Measurements from ENCODE around the gene MEI4.
"Not testable (repeated sequence)": the region's sequence is repeated elsewhere in the genome, so short reads cannot be mapped to it uniquely, and the experiment has no call there.

MEI4 gene

DNA sequence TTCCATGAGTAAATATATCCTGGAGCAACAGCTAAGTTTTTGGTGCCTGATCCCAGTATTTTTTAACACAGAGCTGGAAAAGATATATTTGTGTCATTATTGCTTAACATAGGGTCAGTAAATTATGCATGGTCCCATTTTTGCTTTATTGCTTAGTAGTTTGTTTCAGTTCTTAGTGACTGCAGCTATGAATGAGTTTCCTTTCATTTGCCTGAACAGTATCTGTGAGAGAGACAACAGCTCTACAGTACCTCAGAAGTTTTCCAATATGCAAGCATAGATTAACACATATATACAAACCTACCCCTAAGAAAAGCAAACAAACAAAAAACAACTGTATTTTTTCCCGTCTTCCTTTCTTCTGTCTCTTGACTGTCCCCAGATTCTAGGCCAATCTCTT lies 160.3 kb downstream of the MEI4 start:
- no peak overlapping the region for H3K4me3 ChIP-seq (ENCODE audit: low read depth, low read length)

DNA sequence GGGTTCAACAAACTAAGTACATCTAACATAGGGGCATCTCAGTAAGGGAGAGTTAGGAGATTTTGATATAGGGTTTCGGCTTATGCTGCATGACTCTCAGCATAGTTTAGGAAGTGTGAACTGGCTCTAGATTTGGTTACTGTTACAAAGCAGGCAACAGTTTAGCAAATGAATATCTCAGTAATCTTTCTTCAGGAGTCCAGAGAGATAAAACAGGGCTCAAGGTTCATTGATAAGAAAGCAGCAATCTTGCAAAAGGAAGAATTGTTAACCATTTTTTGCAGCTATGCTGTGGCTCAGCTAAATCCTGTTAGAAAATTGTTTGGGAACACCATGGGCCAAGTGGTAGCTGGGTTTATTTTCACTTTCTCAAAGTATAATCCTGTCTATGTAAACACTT lies 161.3 kb downstream of the MEI4 start:
- no peak overlapping the region for H3K4me3 ChIP-seq (ENCODE audit: low read depth, low read length)

DNA sequence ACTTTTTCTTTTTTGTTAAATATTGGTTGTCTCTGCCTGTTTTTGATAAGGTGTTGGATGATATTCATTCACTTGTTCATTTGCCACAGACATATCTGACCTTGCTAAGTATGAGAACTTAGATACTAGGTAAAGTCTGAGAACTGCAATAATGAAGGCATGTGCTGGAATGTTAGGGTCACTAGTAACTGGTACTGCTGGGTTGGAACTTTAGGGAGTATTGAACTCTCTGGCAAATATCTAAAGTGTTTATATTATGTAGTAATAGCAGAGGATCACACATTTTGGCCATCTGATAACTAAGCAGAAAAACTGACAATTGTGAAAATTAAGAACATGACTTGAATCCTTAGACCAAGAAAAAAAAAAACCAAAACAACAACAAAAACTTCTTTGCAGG lies 162.7 kb downstream of the MEI4 start:
- no peak overlapping the region for H3K4me3 ChIP-seq (ENCODE audit: low read depth, low read length)

DNA sequence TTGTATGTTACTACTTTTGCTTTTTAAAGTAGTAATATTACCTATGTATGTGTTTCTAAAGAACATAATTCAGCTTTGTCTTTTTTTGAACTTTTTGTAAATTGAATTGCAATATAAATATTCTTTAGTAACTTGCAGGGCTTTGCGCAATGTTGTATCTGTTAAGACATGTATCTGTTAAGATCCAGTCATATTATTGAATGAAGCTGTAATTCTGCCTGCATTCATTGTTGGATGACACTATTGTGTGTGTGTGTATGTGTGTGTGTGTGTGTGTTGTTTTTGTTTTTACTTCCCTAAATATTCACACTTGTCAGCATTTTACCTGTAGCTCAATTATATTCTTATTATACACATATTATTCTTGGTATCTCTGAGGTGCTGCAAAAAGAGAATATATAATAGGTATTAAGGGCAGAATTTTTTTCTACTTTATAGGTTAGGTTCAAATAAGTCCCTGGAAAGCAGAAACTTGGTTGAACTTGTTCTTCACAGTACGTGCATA lies 164.0 kb downstream of the MEI4 start:
- H3K4me3 ChIP-seq (ENCODE audit: low read depth, low read length) = no peak overlapping the region

DNA sequence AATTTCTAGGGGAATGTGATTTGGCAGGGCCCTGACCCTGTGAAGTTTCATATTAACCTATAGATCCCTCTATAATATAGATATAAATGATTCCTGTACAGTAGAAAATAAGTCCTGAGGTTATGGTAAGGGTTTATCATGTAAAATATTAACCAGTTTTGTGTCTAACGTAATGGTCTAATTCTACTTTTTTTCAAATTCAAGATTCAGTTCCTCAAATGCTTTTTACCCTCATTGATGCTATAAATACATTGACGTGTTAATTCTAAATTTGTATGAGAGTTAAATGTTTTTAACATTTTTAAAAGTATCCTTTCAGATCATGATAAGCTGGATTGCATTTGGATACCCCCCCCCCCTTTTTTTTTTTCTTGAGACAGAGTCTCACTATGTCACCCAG lies 169.4 kb downstream of the MEI4 start:
- no peak overlapping the region for H3K4me3 ChIP-seq (ENCODE audit: low read depth, low read length)

DNA sequence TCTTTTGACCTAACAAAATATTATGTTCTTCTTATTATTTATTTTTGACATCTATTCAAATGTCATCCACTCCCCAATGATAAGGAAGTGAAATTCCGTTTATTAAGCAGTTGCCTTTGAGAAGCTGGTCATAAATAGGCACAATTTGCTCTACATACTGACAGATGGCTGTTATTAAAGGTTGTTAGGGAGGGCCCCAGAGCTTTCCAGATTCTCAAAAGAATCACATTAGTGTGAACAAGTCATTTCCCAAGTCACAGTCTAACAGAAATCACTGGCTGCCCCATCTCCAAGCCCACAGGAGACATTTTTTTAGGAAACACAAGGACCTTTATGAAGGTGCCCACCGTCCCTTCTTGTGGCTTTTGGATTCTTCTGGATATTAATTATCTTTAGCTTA lies 172.4 kb downstream of the MEI4 start:
- H3K4me3 ChIP-seq (ENCODE audit: low read depth, low read length) = no peak overlapping the region

DNA sequence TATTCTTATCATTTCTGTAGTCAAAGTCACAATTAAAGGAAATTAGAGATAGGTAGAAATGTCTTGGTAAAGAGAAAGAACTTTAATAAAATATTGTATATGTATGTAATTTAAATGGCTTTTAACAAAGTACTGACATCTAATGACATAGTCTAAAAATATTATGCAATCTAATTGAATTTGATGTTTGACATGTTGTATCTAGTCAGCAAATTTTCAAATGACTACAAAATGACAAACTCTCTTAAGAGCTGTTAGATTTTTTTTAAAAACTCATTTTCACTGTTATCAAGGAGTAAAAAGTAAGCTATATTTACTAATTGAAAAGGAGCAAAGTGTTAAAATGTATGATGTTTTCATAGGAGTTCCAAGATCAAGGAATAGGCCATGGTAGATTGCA lies 176.9 kb downstream of the MEI4 start:
- H3K4me3 ChIP-seq (ENCODE audit: low read depth, low read length) = no peak overlapping the region

DNA sequence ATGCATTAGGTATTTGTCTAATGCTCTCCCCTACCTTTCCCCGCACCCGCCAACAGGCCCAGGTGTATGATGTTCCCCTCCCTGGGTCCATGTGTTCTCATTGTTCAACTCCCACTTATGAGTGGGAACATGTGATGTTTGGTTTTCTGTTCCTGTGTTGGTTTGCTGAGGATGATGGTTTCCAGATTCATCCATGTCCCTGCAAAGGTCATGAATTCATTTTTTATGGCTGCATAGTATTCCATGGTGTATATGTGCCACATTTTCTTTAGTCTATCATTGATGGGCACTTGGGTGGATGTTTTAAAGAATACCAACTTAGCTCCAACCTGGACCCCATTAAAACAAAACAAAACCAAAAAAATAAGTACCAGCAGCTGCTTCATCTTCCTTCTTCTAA lies 180.9 kb downstream of the MEI4 start:
- not testable (repeated sequence) for H3K4me3 ChIP-seq (ENCODE audit: low read depth, low read length)

DNA sequence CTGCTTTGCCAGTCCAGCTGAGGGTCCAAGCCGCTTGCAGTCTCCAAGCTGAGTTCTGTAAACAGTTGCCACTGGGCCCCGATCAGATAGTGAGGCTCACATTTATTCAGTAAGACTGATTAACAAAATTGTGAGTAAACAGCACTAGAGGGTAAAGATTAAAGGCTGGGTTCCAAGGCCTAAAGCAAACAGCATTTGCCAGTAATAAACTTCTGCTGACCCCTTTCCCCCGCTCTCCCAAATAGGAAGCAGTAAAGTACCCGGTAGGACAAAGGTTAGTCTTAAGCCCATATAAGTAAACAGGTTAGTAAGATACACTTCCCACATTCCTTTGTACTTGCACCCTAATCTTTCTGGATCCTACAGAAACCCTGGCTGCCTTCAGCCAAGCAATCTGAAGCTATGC lies 181.8 kb downstream of the MEI4 start:
- no peak overlapping the region for H3K4me3 ChIP-seq (ENCODE audit: low read depth, low read length)

DNA sequence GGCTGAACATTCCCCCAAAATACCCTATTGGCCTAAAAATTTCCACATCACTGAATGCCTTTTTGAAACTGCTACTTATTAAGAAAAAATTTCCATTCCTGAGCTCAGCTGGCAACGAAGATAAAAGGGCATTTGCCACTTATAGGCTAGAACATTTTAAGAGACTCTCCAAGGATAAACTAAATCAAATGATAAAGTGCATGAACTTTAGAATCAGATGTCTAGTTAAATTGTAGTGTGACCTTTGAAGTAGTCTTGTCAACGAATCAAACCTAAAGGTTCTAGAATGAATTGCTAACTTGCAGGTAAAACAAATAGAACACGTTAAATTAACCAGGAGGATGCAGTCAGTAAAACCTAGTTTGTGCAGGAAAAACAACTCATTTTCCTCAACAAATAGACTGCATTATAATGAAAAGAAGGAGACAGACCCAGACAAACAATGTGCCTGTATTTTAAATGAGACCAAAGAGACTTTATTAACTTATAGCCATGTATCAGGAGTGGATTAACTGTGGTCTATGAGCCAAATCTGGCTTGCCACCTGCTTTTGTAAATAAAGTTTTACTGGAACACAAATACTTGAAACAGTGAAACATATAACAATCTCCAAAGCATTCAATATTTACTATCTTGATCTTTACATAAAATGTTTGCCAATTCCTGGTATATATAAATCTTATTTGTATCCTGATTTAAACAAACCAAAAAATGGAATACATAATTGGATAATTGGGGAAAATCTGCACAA lies 184.4 kb downstream of the MEI4 start:
- H3K4me3 ChIP-seq (ENCODE audit: low read depth, low read length) = no peak overlapping the region

DNA sequence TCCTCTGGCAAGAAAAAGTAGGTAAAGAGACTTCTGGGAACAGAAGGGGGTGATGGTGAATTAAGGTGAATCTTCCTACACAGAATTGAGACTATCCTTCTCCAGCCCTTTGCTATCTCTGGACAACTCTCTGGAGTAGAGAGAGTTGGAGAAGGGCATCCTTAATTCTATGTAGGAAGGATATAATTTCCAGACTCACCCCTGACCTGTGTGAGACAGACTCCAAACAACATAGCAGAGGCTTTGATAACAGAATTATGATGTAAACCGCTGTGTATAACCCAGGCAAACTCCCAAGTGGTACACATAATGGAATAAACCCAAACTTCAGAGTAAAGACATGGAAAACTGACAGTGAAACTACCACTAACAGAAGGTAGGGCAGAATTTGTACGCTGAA lies 186.5 kb downstream of the MEI4 start:
- no peak overlapping the region for H3K4me3 ChIP-seq (ENCODE audit: low read depth, low read length)

DNA sequence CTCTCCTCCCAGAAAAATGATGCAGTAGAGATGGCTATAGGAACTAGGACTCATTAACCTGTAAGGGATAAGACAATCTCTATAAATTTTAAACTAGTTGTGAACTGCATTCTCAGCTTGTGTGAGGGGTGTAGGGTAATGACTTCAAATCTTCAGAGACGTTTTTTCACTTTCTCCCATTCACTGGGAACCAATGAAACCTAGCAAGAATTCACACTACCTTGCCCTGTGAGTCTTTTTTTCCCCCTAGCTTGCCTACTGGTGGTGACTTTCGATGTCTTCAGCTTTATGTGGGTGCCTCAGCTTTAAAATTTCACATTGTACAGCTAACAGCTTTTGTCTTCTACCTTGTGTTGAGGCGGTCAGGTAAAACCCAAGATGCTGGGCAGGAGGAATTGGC lies 192.0 kb downstream of the MEI4 start:
- no peak overlapping the region for H3K4me3 ChIP-seq (ENCODE audit: low read depth, low read length)

DNA sequence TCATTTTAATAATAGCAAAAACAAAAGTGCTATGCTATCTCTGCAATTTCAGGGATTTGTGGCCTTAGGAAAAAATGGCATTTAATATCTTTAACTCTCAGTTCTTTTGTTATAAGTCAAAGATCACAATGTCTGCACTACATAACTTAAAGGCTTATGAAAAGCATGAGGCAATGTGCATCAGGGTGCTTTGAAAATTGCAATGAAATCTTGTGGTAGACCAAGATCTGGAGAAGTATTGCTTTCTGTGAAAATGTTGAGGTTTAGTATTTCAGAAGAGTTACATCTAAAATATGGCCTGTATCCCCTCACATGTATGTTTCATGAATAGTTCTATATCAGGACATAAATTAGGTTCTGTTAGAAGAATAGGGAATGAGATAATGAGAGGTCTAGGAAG lies 200.6 kb downstream of the MEI4 start:
- H3K4me3 ChIP-seq (ENCODE audit: low read depth, low read length) = no peak overlapping the region

DNA sequence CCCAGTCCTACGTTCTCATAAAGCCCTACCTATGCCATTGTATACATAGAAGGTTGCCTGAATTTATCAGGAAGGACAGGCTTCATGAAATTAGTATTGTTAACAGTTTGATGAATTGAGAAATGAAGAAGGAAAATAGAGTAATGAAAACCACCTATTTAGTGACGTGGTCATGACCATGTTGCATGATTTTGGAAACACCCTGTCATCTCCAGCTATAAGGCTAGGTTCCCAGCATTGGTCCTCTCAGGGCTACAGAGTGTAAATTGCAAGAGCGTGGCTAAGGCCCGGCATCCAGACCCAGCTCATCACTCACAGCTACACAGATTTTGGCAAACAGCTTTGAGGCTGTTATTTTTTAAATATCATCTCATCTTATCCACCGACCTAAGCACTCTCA lies 203.6 kb downstream of the MEI4 start:
- H3K4me3 ChIP-seq (ENCODE audit: low read depth, low read length) = no peak overlapping the region

DNA sequence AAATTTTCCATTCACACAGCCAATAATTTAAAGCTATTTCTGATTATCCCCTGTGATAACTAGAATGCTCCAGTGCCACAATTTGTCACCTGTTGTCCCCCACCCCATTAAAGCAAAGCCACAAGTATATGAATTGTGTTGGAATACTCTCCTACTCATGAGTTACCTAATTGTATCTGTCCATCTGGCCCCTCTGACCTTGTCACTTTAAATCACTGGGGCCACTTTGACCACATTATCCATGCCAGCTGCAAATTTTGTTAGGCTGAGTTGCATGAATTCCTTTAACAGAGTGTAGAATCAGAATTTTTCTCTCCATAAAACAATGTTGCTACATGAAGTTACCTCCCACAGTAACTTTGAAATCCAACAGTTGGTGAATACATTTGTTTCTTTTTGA lies 204.6 kb downstream of the MEI4 start:
- H3K4me3 ChIP-seq (ENCODE audit: low read depth, low read length) = no peak overlapping the region

DNA sequence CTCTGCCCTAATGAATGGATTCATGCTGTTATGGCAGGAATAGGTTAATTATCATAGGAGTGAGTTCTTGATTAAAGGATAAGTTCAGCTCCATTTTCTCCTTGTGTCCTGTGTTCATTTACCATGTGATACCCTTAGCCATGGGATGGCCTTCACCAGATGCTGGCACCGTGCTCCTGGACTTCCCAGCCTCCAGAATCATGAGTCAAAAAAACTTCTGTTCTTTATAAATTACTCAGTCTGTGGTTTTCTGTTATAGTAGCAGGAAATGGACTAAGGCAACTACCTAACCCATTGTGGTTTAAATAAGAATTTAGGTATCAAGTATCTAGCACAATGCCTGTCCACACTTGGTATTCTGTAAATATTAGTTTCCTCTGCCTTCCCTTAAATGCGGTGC lies 223.5 kb downstream of the MEI4 start:
- no peak overlapping the region for H3K4me3 ChIP-seq (ENCODE audit: low read depth, low read length)

DNA sequence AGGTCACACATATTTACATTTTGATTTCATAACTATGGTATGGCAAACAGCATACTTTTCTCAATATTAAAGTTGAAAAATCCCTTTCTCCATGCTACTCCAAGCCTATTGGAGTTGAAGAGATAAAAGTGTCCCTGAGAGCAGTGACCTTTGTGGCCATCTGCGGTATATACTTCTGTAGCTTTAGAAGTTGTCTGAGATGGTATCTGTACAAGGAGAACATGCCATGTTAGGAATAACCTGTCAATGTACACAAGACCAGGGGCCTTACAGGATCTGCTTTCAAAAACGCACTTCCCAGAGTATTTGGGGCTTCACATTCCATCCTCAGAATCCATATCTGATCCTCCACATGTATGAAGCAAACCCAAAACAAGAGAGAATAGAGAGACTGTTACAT lies 226.7 kb downstream of the MEI4 start:
- no peak overlapping the region for H3K4me3 ChIP-seq (ENCODE audit: low read depth, low read length)

DNA sequence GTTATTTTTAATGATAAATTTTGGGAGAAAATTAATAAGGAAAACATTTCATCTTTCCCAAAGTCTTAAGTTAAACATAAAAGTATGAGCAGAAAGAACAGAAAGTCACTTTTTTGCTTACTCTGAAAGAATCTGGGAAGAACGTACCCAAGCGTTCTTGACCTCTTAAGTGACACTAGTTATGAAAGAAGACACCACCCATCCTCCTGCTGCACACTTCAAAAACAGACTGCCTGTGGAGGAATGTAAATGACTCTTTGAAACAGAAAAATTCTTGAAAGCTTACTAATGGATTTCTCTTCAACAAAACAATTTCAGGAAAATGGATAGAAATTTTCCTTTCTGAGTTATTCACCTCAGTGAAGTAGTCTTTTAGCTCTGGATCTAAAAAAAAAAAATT lies 227.7 kb downstream of the MEI4 start:
- H3K4me3 ChIP-seq (ENCODE audit: low read depth, low read length) = no peak overlapping the region

DNA sequence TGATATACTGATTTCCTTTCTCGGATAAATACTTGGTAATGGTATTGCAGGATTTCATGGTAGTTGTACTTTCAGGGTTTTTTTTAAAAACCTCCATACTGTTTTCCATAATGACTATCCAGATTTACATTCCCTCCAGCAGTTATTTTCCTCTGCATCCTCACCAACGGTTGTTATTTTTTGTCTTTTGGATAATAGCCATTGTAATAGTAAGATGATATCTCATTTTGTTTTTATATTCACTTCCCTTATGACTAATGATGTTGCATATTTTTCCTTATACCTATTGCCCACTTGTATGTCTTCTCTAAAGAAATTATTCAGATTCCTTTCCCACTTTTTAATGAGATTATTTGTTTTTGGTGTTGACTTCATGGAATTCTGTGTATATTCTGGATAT lies 231.0 kb downstream of the MEI4 start:
- H3K4me3 ChIP-seq (ENCODE audit: low read depth, low read length) = no peak overlapping the region

DNA sequence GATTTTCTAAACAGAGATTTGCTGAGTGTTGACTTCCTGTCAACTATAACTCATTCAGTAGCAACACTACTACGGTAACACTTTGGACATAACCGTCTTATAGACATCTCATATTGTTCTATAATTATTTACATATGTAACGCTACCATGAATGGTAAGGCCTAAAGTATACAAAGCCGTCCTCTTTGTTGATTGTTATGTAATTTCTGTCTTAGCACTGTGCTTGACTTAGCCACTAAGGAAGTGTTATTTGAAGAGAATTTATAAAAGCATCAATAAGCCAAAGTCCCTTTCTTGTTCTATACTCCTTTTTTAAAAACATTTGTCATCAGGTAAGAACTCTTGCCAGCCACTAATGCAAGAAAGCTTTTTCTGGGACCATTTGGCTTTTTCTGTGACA lies 240.6 kb downstream of the MEI4 start:
- no peak overlapping the region for H3K4me3 ChIP-seq (ENCODE audit: low read depth, low read length)

DNA sequence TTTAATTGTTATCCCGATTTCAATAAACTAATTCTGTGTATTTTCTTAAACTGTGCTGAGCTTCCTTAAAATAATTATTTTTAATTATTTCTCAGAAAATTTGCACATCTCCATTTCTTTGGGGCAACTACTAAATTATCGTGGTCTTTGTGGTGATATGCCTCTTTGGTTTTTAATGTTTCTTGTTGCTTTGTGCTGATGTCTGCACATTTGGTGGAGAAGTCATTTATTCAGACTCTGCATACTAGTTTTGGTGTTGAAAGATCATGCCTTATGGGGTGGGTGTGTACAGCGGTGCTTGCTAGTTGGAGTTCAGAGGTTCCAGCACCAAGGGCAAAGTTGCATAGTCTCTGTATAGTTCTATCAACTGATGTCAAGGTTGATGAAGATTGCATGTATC lies 253.2 kb downstream of the MEI4 start:
- no peak overlapping the region for H3K4me3 ChIP-seq (ENCODE audit: low read depth, low read length)

DNA sequence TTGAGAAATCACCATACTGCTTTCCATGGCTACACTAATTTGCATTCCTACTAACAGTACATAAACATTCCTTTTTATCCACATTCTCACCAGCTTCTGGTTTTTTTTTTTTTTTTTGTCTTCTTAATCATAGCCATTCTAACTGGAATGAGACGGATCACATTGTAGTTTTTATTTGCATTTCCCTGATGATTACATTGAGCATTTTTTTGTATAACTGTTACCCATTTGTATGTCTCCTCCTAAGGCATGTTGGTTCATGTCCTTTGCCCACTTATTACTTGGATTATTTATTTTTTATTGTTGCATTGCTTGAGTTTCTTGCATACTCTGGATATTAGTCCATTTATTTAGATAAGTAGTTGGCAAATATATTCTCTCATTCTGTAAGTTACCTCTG lies 258.0 kb downstream of the MEI4 start:
- no peak overlapping the region for H3K4me3 ChIP-seq (ENCODE audit: low read depth, low read length)

DNA sequence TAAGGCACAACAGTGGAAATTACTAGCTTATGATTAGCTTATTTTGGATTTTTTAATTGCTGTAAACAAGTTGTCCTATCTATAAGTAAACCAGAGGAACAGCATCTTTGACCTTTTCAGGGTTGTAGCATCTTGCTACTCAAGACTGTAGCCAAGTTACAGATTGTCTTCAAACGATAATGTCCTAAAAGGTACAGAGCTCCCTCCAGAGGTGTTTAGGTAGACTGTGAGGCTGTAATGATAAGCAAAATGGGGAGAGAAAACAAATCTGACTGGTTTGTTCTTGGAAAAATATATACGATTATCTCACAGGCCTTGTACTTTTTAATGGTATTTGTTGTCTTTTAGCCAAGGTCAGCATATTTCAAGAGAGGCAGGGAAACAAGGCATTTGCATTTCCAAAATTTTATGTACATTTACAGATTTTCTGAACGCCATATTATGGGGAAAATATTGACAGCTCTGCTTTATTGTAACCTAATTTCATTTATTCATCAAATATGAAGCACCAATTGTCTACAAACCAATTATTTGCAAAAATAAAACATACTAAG lies 273.4 kb downstream of the MEI4 start:
- H3K4me3 ChIP-seq (ENCODE audit: low read depth, low read length) = no peak overlapping the region
